Measurements from ENCODE around the gene POLR3B. TPM values are rescaled to one million over a fixed set of nuclear protein-coding genes. Genes with fewer than 3 reads are reported as not detected.

Gene POLR3B
- total and polyA plus RNA-seq, 4 donors: 5.4 to 12.2 (median 7.0) TPM

DNA sequence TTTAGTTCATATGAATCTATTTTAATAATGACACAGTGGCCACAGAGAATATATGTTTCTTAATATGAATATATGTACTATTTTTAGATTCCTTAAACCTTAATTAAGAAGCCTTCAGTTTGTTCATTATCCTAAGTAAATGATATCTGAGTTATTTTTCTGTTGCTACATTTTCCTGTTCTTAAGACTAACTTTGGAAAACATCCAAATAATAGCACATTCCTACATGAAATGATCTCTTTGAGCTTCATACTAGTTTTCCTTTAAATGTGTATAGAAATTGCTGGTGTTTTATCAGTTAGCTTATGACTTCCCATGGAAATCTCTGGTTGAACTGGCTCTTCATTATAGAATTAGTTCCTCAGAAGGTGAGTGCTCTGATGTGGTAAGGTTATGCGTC is 72.1 kb downstream of the POLR3B start:
- no peak for DNase-seq (ENCODE audit: low spot score)
- Histone ChIP-seq H3K27ac (ENCODE audit: low read depth in 1 of 2, low read length in 2 of 2) (no peak overlapping the region), H3K27me3 (ENCODE audit: control insufficient read depth in 4 of 4, insufficient read depth in 4 of 4, low read length in 3 of 4) (no peaks in the 10 kb centered on the region), H3K4me3 (ENCODE audit: low read depth in 1 of 3, low read length in 3 of 3) (no peak overlapping the region), H3K9me3 (ENCODE audit: control insufficient read depth in 4 of 4, low read length in 3 of 4) (no peaks in the 10 kb centered on the region), H3K9ac (ENCODE audit: low read depth in 1 of 2, low read length in 2 of 2) (no peak overlapping the region), H3K36me3 (ENCODE audit: control insufficient read depth in 4 of 4, insufficient read depth in 3 of 4, low read depth in 1 of 4, low read length in 3 of 4) (peaks cover 2 to 12% (median 3%) of the 10 kb centered on the region in 4 donors), H3K4me1 (ENCODE audit: control insufficient read depth in 4 of 4, insufficient read depth in 4 of 4, low read length in 3 of 4) (peaks cover 2 to 25% (median 13%) of the 10 kb centered on the region in 4 donors)
- 97% methylated on average over 1 of the region's 1 CpG for WGBS
- TF ChIP-seq CTCF (IDR thresholded peaks at IDR 0.05; ENCODE audit: low read depth, low read length, missing input control) (no peak), RXRA (IDR thresholded peaks at IDR 0.05) (no peak), TAF1 (conservative IDR thresholded peaks at IDR 0.05) (no peak), RAD21 (IDR thresholded peaks at IDR 0.05) (no peak), GABPA (IDR thresholded peaks at IDR 0.05 in 1 of 2, conservative IDR thresholded peaks at IDR 0.05 in 1 of 2) (no peak), FOXA1 (IDR thresholded peaks at IDR 0.05) (no peak), SP1 (IDR thresholded peaks at IDR 0.05) (no peak), EGR1 (IDR thresholded peaks at IDR 0.05; ENCODE audit: low read depth in 2 of 2) (no peak), FOXA2 (IDR thresholded peaks at IDR 0.05) (no peak), HNF4G (IDR thresholded peaks at IDR 0.05) (no peak), ATF3 (IDR thresholded peaks at IDR 0.05) (no peak), YY1 (IDR thresholded peaks at IDR 0.05) (no peak)
- TF ChIP-seq, protein P1, sequence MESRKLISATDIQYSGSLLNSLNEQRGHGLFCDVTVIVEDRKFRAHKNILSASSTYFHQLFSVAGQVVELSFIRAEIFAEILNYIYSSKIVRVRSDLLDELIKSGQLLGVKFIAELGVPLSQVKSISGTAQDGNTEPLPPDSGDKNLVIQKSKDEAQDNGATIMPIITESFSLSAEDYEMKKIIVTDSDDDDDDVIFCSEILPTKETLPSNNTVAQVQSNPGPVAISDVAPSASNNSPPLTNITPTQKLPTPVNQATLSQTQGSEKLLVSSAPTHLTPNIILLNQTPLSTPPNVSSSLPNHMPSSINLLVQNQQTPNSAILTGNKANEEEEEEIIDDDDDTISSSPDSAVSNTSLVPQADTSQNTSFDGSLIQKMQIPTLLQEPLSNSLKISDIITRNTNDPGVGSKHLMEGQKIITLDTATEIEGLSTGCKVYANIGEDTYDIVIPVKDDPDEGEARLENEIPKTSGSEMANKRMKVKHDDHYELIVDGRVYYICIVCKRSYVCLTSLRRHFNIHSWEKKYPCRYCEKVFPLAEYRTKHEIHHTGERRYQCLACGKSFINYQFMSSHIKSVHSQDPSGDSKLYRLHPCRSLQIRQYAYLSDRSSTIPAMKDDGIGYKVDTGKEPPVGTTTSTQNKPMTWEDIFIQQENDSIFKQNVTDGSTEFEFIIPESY (IDR thresholded peaks at IDR 0.05): no peak

DNA sequence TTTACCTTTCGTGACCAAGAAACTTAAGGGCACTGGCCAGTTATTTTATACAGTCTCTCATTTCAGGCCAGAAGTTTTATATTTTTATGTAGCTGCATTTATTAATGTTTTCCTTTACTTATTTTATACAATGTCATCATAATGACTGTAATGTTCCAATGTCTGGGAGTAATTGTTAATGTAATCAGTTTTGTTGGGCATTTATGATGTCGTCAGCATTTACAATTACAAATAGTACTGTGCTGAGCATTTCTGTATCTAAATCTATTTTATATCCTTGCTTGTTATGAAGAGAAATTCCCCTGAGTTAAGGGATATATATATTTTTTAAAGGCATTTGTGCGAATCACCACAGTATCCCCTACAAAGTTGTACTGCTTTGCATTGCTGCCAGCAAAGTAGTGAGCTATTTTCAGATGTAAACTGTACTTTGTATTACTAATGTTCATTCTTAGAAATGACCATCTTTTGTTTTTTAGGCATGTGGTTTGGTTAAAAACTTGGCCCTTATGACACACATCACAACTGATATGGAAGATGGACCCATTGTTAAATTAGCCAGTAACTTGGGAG is 74.4 kb downstream of the POLR3B start:
- Histone ChIP-seq H3K27ac (ENCODE audit: low read depth in 1 of 2, low read length in 2 of 2) (no peak overlapping the region), H3K36me3 (ENCODE audit: control insufficient read depth in 4 of 4, insufficient read depth in 3 of 4, low read depth in 1 of 4, low read length in 3 of 4) (peaks cover 2 to 17% (median 12%) of the 10 kb centered on the region in 4 donors), H3K4me3 (ENCODE audit: low read depth in 1 of 3, low read length in 3 of 3) (no peak overlapping the region), H3K27me3 (ENCODE audit: control insufficient read depth in 4 of 4, insufficient read depth in 4 of 4, low read length in 3 of 4) (no peaks in the 10 kb centered on the region), H3K9me3 (ENCODE audit: control insufficient read depth in 4 of 4, low read length in 3 of 4) (no peaks in the 10 kb centered on the region), H3K9ac (ENCODE audit: low read depth in 1 of 2, low read length in 2 of 2) (no peak overlapping the region), H3K4me1 (ENCODE audit: control insufficient read depth in 4 of 4, insufficient read depth in 4 of 4, low read length in 3 of 4) (peaks cover 2 to 25% (median 13%) of the 10 kb centered on the region in 4 donors)
- WGBS: 95% methylated on average over 3 of the region's 3 CpGs
- TF ChIP-seq, protein P2, sequence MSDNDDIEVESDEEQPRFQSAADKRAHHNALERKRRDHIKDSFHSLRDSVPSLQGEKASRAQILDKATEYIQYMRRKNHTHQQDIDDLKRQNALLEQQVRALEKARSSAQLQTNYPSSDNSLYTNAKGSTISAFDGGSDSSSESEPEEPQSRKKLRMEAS (IDR thresholded peaks at IDR 0.05): no peak
- no peak for TF ChIP-seq RXRA (IDR thresholded peaks at IDR 0.05)
- no peak for TF ChIP-seq NR2F2 (IDR thresholded peaks at IDR 0.05)
- no peak for TF ChIP-seq GABPA (IDR thresholded peaks at IDR 0.05 in 1 of 2, conservative IDR thresholded peaks at IDR 0.05 in 1 of 2)
- TF ChIP-seq YY1 (IDR thresholded peaks at IDR 0.05): no peak
- no peak for TF ChIP-seq HNF4A (conservative IDR thresholded peaks at IDR 0.05)
- TF ChIP-seq, protein P3, sequence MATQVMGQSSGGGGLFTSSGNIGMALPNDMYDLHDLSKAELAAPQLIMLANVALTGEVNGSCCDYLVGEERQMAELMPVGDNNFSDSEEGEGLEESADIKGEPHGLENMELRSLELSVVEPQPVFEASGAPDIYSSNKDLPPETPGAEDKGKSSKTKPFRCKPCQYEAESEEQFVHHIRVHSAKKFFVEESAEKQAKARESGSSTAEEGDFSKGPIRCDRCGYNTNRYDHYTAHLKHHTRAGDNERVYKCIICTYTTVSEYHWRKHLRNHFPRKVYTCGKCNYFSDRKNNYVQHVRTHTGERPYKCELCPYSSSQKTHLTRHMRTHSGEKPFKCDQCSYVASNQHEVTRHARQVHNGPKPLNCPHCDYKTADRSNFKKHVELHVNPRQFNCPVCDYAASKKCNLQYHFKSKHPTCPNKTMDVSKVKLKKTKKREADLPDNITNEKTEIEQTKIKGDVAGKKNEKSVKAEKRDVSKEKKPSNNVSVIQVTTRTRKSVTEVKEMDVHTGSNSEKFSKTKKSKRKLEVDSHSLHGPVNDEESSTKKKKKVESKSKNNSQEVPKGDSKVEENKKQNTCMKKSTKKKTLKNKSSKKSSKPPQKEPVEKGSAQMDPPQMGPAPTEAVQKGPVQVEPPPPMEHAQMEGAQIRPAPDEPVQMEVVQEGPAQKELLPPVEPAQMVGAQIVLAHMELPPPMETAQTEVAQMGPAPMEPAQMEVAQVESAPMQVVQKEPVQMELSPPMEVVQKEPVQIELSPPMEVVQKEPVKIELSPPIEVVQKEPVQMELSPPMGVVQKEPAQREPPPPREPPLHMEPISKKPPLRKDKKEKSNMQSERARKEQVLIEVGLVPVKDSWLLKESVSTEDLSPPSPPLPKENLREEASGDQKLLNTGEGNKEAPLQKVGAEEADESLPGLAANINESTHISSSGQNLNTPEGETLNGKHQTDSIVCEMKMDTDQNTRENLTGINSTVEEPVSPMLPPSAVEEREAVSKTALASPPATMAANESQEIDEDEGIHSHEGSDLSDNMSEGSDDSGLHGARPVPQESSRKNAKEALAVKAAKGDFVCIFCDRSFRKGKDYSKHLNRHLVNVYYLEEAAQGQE (IDR thresholded peaks at IDR 0.05): no peak
- no peak for TF ChIP-seq JUND (IDR thresholded peaks at IDR 0.05)
- no peak for TF ChIP-seq SP1 (IDR thresholded peaks at IDR 0.05)
- TF ChIP-seq FOXA2 (IDR thresholded peaks at IDR 0.05): no peak
- TF ChIP-seq CTCF (IDR thresholded peaks at IDR 0.05; ENCODE audit: low read depth, low read length, missing input control): no peak
- TF ChIP-seq ATF3 (IDR thresholded peaks at IDR 0.05): no peak
- TF ChIP-seq EGR1 (IDR thresholded peaks at IDR 0.05; ENCODE audit: low read depth in 2 of 2): no peak
- TF ChIP-seq, protein P1 (IDR thresholded peaks at IDR 0.05): no peak
- no peak for TF ChIP-seq RAD21 (IDR thresholded peaks at IDR 0.05)
- TF ChIP-seq TAF1 (conservative IDR thresholded peaks at IDR 0.05): no peak
- no peak for TF ChIP-seq FOXA1 (IDR thresholded peaks at IDR 0.05)
- TF ChIP-seq HNF4G (IDR thresholded peaks at IDR 0.05): no peak
- DNase-seq (ENCODE audit: low spot score): no peak

All from liver (tissue), 9 donors.